Glomerular endothelial cell (primary cell): Measurements from ENCODE around the gene VSIR. TPM values are rescaled to one million over a fixed set of nuclear protein-coding genes. Genes with fewer than 3 reads are reported as not detected.

Source experiments
- DNase-seq: peaks from one replicate; pipeline ENCODE4 v3.0.0-alpha.2; 2011; ENCODE audit warnings: low read depth, low spot score; ENCODE audit errors: extremely low read depth
- total RNA-seq: library from RNA; depleted of rRNA; stranded (reverse); fragments of >200 nt; gene quantifications from 2 replicates; pipeline ENCODE4 v1.2.3, GENCODE V29; 2015

VSIR gene
- total RNA-seq, 1 donor from 2014 or later = 53.8 TPM

- no peak for DNase-seq
These were observed 10.8 kb upstream of the VSIR start for GRCh38 chr10:71783917-71784678.

- no peak for DNase-seq
These were observed 9.7 kb upstream of the VSIR start for GRCh38 chr10:71782917-71783490.

GRCh38 chr10:71782221-71782916, 9.0 kb upstream of the VSIR start:
- DNase-seq = no peak

- DNase-seq = no peak
These were observed 7.4 kb upstream of the VSIR start for GRCh38 chr10:71780719-71781118.

GRCh38 chr10:71780156-71780555, 6.8 kb upstream of the VSIR start:
- DNase-seq = no peak

- no peak for DNase-seq
These were observed 6.3 kb upstream of the VSIR start for GRCh38 chr10:71779641-71780040.

- no peak for DNase-seq
These were observed 4.9 kb upstream of the VSIR start for GRCh38 chr10:71778071-71778825.

GRCh38 chr10:71777213-71777985, 4.1 kb upstream of the VSIR start:
- DNase-seq = no peak

GRCh38 chr10:71776481-71776925, 3.2 kb upstream of the VSIR start:
- no peak for DNase-seq

- DNase-seq = no peak
These were observed 1.8 kb upstream of the VSIR start for GRCh38 chr10:71774916-71775702.

- DNase-seq = no peak
These were observed 494 bp downstream of the VSIR start for GRCh38 chr10:71772832-71773220.

GRCh38 chr10:71771821-71772617, 1.3 kb downstream of the VSIR start:
- DNase-seq = no peak

- DNase-seq = no peak
These were observed 2.1 kb downstream of the VSIR start for GRCh38 chr10:71771204-71771603.

GRCh38 chr10:71770789-71771188, 2.5 kb downstream of the VSIR start:
- DNase-seq = no peak

GRCh38 chr10:71770255-71770654, 3.1 kb downstream of the VSIR start:
- DNase-seq = no peak

- peak; percentile 76 for DNase-seq
These were observed 4.0 kb downstream of the VSIR start for GRCh38 chr10:71769279-71769823.

GRCh38 chr10:71767420-71768035, 5.8 kb downstream of the VSIR start:
- no peak for DNase-seq
